ENCODE measurements around the gene BCL11B. TPM values are rescaled to one million over a fixed set of nuclear protein-coding genes. Genes with fewer than 3 reads are reported as not detected.

The BCL11B gene
- total RNA-seq, 4 donors from 2014 or later, result 0.68 to 1.5 (median 0.85) TPM

DNA sequence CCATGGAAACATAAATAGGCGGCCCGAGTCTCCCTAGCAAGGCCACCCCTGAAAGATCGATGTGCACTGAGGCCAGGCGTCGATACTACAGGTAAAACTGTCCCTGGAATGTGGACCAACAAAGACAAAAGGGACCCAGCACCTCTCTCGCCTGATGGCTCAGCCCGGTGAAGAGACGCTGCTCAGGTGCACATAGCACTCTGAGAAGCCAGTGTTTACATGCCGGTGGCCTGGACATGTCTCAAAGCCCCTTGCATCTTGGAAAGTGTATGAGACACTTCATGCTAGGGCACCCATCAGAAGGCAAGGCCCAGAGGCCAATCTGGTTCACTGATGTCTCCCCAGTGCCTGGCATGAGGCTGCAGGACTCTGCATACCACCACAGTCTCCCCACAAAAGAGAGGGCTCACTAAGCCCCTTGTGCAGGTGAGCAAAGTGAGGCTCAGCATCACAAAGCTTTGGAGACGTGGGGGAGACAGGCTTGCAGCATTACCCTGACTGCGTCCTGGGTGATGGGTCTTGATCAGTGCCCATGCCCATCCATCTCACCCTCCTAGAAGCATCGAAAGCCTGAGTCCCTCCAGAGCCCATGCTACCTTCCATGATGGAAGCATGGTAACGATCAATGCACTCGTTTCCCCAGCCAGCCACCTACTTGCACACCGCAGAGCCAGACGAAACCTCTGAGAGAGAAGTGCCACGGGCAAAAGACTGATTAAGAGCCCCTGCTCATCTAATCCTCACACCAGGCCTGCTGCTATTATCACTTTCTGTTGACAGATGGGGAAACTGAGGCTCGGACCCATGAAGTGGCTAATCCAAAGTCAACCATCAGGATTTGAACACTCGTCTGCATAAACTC is 16.1 kb downstream of the BCL11B start:
- TF ChIP-seq, protein P1, sequence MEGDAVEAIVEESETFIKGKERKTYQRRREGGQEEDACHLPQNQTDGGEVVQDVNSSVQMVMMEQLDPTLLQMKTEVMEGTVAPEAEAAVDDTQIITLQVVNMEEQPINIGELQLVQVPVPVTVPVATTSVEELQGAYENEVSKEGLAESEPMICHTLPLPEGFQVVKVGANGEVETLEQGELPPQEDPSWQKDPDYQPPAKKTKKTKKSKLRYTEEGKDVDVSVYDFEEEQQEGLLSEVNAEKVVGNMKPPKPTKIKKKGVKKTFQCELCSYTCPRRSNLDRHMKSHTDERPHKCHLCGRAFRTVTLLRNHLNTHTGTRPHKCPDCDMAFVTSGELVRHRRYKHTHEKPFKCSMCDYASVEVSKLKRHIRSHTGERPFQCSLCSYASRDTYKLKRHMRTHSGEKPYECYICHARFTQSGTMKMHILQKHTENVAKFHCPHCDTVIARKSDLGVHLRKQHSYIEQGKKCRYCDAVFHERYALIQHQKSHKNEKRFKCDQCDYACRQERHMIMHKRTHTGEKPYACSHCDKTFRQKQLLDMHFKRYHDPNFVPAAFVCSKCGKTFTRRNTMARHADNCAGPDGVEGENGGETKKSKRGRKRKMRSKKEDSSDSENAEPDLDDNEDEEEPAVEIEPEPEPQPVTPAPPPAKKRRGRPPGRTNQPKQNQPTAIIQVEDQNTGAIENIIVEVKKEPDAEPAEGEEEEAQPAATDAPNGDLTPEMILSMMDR (IDR thresholded peaks at IDR 0.05; ENCODE audit: low read depth), result no peak

DNA sequence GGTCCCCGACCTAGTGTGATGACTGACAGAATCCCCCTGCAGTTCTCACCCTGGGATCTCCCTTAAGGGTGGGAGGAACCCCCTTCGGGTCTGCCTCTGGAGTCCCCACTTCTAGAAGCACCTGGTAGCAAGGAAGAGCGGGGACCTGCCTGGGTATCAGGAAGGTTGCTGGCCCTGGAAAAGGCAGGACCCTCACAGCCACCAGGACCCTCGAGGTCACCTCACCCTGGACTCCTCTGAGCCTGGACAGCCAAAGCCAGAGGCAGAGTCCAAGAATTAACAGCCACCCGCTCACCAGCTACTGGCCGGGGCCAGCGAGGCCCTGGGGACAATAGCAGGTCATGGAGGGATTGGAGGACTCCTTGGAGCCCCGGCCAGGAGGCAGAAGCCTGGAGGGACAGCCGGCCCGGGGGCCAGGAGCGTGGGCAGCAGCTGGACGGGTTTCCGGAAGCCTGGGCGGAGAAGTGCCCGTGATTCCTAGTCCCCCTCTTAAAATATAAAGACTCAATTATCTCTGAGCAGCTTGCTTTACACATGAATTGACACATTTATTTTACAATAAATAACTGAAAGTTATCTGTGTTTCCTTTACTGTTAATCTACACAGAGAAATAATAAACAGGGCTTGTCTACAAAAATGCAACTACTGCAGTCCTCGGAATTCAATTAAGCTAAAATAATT is 17.5 kb downstream of the BCL11B start:
- TF ChIP-seq, protein P1 (IDR thresholded peaks at IDR 0.05; ENCODE audit: low read depth), result no peak

DNA sequence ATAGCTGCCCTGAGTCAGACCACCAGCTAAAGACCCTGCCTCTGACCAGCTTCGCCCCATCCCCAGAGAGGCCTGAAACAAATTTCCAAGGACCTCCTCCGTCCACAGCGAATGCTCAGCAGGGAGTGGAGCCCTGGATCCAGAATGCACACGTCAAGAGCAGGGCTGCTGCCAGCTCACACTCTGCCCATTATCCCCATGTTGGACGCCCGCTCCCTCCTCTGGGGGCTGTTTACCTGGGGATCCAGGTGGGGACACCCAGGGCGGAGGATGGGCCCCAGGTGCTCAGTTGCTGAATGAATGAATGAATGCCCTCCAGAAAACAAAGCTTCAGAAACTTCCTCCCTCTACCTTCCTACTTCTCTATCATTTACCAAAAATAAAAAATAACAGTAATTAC is 18.1 kb downstream of the BCL11B start:
- TF ChIP-seq, protein P1 (IDR thresholded peaks at IDR 0.05; ENCODE audit: low read depth), result no peak

DNA sequence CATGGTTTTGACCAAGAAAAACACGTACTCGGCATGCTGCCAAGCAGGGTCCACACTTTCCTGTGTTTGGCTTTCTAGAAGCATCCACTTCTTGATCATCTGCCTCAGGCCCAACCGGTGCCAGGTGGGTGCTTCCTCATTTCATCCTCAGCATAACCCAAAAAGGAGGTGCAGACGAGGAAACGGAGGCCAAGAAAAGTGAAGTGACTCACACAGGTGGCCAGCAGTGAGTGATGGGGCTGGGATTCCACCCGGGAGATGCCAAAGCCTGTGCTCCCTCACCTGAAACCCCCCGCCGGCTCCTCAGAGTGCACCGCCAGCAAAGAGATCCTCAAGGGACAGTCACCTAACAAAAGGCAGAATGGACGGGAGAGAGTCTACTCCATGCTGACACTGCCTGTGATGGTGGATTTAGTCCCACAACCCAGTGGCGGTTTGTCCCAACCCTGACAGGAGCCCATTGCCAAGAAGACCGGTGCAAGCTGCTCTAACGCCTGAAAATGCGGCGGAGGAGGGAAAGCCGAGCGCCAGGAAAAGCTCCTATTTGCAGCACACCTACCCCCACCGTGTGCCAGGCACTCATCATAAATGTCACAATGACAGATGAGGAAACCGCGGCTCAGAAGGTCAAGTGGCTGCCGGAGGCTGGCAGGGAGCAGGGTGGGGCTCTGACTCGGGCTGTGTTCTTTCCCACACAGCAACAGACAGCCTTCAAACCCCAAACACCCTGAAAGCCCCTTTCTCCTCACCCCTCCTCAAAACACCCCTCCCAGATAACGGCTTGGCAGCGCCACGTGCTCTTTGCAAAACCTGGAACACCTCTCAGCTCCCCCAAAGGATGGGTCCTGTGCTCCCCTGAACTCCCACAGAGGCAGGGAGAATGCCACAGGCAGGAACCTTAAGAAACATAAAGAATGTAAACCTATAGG is 18.8 kb downstream of the BCL11B start:
- TF ChIP-seq, protein P1 (IDR thresholded peaks at IDR 0.05; ENCODE audit: low read depth), result no peak

DNA sequence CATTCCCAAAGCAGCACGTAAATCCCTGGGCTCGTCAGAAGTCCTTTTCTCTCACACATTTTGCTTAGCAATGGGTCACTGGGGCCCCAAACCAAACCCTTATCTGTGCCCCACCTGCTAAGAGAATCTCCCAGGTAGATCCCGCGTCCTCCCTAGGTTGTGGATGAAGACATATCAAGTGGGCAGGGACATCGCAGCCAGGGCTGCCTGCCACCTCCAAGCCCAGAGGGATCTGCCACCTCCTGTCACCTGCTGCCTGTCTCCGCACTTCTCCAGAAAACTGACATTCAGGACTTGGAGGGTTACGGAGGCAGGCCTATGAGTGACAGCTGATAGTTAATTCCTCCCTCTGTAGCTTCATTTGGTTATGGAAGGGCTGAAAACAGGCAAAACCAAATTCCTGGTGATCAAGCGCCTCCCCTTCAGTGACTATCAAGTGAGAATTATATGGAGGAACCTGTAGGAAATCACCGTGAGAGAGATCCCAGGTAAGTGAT is 19.5 kb downstream of the BCL11B start:
- TF ChIP-seq, protein P1 (IDR thresholded peaks at IDR 0.05; ENCODE audit: low read depth), result no peak

DNA sequence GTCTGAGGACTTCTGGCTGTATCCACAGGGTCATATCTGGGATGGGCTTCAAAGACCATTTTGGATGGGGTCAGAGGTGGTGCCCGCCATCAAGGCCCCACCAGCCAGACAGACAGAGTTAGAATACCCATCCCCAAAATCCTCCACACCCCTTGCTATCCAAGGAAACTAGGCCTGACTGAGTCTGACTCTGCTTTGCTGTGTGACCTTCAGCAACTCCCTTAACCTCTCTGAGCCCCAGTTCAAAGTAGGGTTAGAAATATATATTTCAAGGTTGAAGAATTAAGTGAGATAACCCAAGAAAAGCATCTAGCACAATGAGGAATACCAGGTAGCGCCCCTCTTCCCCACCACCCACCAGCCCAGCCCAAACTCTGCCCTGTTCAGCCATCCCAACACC is 20.3 kb downstream of the BCL11B start:
- TF ChIP-seq, protein P1 (IDR thresholded peaks at IDR 0.05; ENCODE audit: low read depth), result no peak

Measured in subcutaneous adipose tissue (tissue), 4 donors.